ENCODE data around the gene OR6V1. TPM values are rescaled to one million over a fixed set of nuclear protein-coding genes. Genes with fewer than 3 reads are reported as not detected.

The OR6V1 gene
- total RNA-seq, 2 donors from 2014 or later = not detected

DNA sequence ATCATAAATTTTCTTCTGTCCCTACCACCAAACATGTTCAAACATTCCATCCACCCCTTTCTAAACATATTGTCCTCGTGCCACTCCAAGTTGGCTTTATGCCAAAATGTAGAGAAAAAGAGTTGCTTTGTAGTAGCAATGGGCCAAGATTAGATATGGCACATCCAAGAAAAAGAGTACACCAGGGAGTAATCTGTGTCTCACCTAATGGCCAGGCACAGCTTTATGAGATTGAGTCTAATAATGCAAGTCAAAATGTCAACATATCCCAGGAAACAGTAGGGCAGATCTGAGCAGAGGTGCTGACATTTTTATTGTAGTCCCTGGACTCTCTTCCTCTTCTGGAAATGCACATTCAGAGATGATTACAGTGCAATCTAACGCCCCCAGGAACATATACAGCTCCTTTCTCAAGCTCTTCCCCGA is 5.7 kb upstream of the OR6V1 start:
- no peaks in the 10 kb centered on the region for H3K36me3 ChIP-seq
- TF ChIP-seq CTCF (IDR thresholded peaks at IDR 0.05) = no peak
- H3K4me3 ChIP-seq = no peak overlapping the region
- no peak overlapping the region for H3K27ac ChIP-seq
- no peaks in the 10 kb centered on the region for H3K9me3 ChIP-seq
- H3K27me3 ChIP-seq = no peaks in the 10 kb centered on the region
- H3K4me1 ChIP-seq = peaks cover 0 to 12% of the 10 kb centered on the region in 2 donors
- DNase-seq (ENCODE audit: low spot score) = no peak

GRCh38 chr7:143047326-143047725 is 4.8 kb upstream of the OR6V1 start:
- H3K27me3 ChIP-seq = no peaks in the 10 kb centered on the region
- no peak overlapping the region for H3K27ac ChIP-seq
- H3K36me3 ChIP-seq = no peaks in the 10 kb centered on the region
- H3K9me3 ChIP-seq = no peaks in the 10 kb centered on the region
- no peak overlapping the region for H3K4me3 ChIP-seq
- TF ChIP-seq CTCF (IDR thresholded peaks at IDR 0.05) = no peak
- DNase-seq (ENCODE audit: low spot score) = no peak
- peaks cover 0 to 12% of the 10 kb centered on the region in 2 donors for H3K4me1 ChIP-seq

DNA sequence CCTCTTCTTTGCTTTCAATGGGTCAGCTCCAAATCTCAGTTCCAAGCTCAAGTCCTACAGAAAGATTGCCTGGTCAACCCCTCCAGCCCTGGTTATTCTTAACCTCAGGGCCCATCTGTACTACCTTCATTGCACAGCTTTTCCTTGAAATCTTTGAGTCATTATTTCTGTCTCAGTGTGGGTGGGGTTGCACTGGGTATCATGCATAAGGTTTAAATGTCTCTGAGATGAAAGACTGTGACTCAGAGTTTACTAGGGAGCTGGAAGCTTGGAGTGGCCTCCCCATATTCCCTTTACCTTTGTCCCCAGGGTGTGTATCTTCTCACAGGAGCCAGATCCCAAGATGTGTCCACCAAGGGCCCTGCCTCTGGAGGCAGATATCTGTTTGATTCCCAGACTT is 3.3 kb upstream of the OR6V1 start:
- H3K27me3 ChIP-seq = no peaks in the 10 kb centered on the region

DNA sequence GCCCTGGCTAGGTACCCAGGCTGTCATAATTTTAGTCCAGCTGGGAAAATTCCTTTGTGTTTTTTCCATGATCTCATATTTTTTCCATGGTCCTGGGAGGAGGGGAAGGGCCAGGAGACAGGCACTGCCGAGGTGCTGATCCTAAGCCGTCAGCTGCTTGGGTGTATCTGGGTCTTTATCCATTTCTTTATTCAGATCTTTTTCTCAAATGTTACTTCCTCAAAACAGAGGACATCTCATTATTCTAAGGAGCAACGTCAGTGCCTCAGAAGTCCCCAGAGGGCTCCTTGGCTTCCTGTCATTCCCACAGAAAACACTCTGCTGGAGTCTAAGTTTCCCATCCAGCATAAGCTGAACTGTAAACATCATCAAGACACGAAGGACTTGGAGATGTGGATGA is 2.8 kb upstream of the OR6V1 start:
- no peak overlapping the region for H3K4me3 ChIP-seq
- no peaks in the 10 kb centered on the region for H3K27me3 ChIP-seq
- DNase-seq (ENCODE audit: low spot score) = no peak
- TF ChIP-seq CTCF (IDR thresholded peaks at IDR 0.05) = no peak
- H3K27ac ChIP-seq = peak overlapping the region; percentile 12 to 41
- H3K4me1 ChIP-seq = peaks cover 0 to 12% of the 10 kb centered on the region in 2 donors
- no peaks in the 10 kb centered on the region for H3K36me3 ChIP-seq
- no peaks in the 10 kb centered on the region for H3K9me3 ChIP-seq

More for the DNA sequence above, 3.3 kb upstream of the OR6V1 start:
- Histone ChIP-seq H3K4me3 (no peak overlapping the region), H3K4me1 (peaks cover 0 to 12% of the 10 kb centered on the region in 2 donors), H3K27ac (peak overlapping the region in 1 of 2 donors; percentile 19), H3K36me3 (no peaks in the 10 kb centered on the region), H3K9me3 (no peaks in the 10 kb centered on the region)
- DNase-seq (ENCODE audit: low spot score) = no peak
- TF ChIP-seq CTCF (IDR thresholded peaks at IDR 0.05) = no peak

- peaks cover 0 to 12% of the 10 kb centered on the region in 2 donors for H3K4me1 ChIP-seq
- H3K9me3 ChIP-seq = no peaks in the 10 kb centered on the region
- H3K27ac ChIP-seq = peak overlapping the region; percentile 12 to 37
- H3K36me3 ChIP-seq = no peaks in the 10 kb centered on the region
- no peak for TF ChIP-seq CTCF (IDR thresholded peaks at IDR 0.05)
- no peak overlapping the region for H3K4me3 ChIP-seq
- H3K27me3 ChIP-seq = no peaks in the 10 kb centered on the region
- no peak for DNase-seq (ENCODE audit: low spot score)
These were observed 1.2 kb upstream of the OR6V1 start for GRCh38 chr7:143050931-143051330.

DNA sequence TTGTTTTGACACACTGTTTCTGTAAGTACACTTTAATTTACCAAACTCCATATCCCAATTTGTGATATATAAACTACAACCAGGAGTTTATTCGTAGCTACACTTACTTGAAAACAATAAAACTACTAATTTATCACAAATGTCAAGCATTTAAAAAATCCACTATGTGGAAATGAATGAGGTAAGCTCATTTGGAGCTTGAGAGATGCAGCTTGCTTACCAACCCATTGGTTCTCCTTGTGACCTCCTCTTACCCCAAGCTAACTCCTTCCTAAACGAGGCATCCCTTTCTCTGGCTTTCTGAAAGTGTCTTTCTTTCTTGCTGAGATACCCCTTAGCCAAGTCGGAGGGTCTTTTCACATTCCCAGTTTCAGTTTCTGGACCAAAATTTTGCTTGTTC is 2.5 kb downstream of the OR6V1 start:
- no peak for TF ChIP-seq CTCF (IDR thresholded peaks at IDR 0.05)
- DNase-seq (ENCODE audit: low spot score) = no peak
- no peaks in the 10 kb centered on the region for H3K9me3 ChIP-seq

More for the DNA sequence above, 2.5 kb downstream of the OR6V1 start:
- Histone ChIP-seq H3K4me3 (no peak overlapping the region), H3K36me3 (no peaks in the 10 kb centered on the region), H3K27ac (no peak overlapping the region), H3K27me3 (no peaks in the 10 kb centered on the region), H3K4me1 (peaks cover 0 to 4% of the 10 kb centered on the region in 2 donors)

Measured in right atrium auricular region (tissue), 2 donors.